Kasumi-1 (cell line): ENCODE data around the gene MAJIN.

Source experiments
- DNase-seq, 2 experiments: peaks; one replicate each; lab custom pipeline; 2025; lab: John Stamatoyannopoulos, UW

Gene MAJIN

GRCh38 chr11:64911689-64912088, 60.2 kb downstream of the MAJIN start:
- no peak for DNase-seq

DNA sequence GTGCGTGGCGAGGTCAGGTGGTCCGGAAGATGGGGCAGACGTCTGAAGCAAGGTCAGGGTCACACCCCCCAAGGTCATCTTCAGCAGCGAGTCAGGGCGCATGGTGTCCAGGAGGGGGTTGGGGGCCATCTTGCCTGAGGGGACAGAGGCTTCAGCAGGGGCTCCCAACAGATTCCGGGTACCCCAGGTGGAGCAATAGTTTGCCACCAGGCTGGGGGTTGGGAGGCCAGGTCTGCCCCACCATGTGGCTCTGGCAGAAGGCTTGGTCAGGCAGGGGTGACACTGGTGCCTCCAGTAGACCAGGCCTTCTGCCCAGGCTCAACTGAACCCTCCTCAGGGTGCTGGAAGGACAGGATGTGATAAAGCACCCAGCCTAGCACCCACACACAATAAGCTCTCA, 60.8 kb downstream of the MAJIN start:
- no peak for DNase-seq

DNA sequence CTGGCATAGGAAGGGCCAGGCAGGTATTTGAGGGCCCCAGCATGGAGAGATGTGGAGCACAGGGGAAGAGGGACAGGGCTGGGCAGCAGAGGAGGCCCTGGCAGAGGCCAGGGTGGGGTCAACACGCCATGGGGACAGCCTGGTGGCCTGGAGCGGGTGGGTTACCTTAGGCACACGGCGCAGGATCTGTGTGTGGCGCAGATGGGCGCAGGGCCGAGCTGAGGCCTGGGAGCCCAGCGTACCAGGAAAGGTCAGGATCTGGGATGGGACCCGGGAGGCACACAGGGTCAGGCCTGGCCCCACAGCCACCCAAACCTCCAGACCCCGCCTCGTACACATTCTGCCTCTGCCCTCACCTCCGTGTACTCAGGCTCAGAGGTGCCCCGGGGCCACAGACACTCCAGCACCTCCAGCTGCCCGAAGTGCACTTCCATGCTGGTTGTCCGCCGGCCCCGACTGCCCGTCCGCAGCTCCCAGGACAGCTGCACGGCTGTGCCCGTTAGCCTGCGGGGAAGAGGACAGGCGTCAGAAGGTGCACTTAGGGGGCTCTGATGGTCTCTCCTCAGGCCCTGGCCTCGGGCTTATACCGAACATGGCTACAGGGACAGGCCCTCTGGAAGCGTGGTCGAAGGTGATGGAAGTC, 61.3 kb downstream of the MAJIN start:
- no peak for DNase-seq

GRCh38 chr11:64909653-64910343, 62.1 kb downstream of the MAJIN start:
- DNase-seq: no peak

GRCh38 chr11:64908766-64909165, 63.1 kb downstream of the MAJIN start:
- DNase-seq: no peak

GRCh38 chr11:64906314-64906635, 65.6 kb downstream of the MAJIN start:
- DNase-seq: no peak

DNA sequence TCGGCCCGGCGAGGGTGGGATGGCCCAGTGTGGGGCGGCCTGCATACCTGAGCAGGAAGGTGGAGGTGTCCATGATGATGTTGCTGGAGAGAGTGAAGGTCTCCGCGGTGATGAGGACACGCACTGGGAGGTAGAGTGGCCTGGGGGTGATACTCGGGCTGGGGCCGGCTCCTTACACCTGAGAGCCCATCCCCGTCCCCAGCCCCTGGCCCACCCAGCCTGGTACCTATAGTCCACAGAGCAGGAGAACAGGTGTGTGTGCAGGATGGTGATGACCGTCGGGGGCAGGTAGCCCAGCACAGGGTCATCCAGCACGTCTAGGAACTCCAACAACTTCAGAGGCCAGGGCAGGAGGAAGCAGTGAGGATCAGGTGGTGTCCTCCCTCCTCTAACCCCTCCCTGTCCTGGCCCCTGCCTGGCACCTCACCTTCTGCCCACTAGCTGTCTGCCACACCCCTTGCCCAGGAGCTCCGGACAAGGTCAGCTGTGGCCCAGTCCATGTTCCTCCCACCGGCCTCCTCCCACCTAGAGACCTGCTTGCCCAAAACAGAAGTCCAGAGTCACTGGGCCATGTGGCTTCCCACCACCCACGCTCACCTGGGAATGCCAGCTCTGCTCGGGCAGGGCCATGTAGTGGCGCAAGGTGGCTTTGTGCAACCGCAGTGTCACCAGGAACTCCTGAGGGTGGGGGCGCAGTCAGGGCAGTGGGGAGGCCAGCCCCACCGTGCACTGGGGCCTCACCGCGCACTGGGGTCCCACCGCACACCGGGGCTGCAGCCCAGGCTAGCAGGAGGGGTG, 66.2 kb downstream of the MAJIN start:
- no peak for DNase-seq

GRCh38 chr11:64903291-64903833, 68.5 kb downstream of the MAJIN start:
- no peak for DNase-seq

DNA sequence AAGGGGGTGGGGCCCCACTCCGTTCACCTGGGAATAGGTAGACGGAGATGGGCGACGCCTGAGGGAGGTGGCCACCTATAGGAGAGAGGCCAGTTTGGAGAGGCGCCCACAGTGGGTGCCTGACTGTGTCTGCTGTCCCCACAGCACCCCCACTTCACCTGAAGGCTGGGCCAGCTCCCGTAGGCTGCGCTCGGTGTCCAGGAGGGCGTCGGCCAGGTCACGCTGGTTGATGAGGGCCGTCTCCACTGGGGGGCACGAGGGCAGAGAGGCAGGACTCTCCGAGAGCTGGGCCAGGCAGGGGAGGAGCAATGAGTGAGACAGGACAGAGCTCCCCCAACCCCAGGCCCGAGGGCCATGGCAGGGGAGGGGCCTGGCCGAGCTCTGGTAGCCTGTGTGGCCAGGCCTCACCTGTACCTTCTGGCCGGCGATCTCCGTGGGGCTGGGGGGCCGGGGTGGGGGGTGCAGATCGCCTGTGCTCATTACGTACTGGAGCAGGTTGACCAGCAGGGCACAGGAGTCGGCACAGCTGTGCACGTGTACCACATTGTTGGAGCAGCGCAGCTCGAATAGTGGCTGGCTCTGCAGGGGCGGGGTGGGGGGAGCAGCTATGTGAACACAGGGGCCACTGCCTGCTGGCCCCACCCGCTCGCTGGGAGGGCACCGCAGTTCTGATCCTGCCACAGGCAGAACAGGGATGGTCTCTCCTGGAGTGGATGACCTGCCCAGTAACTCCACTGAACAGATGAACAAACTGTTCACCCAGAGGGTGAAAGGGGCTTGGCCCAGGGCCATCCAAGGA, 69.6 kb downstream of the MAJIN start:
- no peak for DNase-seq

DNA sequence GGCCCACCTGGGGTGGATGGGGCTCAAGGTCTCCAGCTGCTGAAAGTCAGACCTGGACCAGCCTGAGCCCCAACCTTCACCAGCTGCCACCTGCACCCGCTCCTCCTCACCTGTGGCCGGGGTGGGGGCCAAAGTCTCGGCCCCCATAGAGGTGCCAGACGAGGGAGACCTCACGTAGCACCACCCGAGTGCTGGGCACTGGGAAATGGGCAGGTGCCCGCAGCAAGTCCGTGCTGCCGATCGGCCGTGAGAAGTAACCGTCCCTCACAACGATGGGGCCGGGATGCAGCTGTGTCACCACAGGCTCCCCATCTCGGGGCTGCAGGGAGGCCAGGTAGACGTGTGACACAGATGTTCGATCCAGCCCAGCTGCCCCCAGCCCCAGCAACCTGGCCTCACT, 71.1 kb downstream of the MAJIN start:
- DNase-seq: no peak

GRCh38 chr11:64900263-64900678, 71.6 kb downstream of the MAJIN start:
- no peak for DNase-seq

- no peak for DNase-seq
These were observed 73.4 kb downstream of the MAJIN start for GRCh38 chr11:64898541-64898940.

- DNase-seq: no peak
These were observed 73.8 kb downstream of the MAJIN start for GRCh38 chr11:64898076-64898445.

DNA sequence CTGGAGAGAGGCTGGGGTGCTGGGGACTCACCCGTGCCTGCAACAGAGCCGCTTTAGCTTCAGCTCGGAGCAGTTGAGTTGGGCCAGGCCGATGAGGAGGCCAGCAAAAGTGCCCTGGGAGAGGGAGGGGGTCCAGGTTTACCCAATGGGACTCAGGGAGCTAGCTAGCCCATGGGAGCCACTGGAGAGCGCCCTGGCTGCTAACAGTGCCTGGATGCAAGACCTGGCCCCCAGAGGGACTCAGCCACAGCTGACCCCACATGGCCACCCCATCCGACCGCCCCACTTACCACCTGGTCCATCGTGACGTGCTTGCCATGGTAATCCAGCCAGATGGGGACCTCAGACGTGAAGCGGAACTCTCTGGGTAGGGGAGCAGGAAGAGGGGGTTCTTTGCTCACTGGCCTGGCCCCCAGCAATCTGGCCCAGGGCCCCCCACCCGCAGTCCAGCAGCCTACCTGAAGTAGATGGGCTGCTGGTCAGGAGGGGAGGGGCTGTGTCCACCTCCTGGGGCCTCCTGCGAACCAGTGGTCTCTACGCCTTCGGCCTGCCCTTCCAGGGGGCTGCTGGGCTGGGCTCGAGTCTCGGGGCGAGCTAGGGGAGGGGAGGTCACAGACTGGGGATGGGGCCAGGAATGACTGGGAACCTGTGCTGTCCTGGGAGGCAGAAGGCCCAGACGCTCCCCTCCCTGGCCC, 74.4 kb downstream of the MAJIN start:
- no peak for DNase-seq

DNA sequence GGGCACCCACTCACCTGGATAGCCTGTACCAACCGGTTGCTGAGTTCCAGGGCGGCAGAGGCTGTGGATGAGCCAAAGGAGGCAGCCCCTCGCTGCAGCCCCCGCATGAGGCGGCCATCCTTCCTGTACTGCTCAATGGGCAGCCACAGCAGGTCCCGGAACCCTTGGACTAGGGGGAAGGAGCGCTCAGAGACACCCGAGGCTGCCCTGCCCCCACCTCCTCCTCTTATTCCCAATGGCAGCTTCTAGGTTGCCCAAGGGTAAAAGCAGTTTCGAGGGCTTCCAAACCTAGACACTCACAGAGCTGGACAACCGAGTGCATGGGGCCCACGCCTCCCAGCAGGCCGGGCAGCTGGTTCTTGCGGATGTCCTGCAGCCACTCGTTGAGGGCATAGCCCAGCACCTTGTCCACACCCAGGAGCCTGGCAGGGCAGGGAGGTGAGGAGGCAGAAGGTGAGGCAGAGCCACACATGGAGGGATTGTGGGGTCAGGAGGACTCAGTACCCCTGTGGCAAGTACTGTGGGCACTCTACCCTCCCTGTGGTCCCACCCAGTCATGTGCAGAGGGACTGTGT, 75.4 kb downstream of the MAJIN start:
- DNase-seq: no peak

GRCh38 chr11:64894812-64895452, 77.0 kb downstream of the MAJIN start:
- DNase-seq: no peak

DNA sequence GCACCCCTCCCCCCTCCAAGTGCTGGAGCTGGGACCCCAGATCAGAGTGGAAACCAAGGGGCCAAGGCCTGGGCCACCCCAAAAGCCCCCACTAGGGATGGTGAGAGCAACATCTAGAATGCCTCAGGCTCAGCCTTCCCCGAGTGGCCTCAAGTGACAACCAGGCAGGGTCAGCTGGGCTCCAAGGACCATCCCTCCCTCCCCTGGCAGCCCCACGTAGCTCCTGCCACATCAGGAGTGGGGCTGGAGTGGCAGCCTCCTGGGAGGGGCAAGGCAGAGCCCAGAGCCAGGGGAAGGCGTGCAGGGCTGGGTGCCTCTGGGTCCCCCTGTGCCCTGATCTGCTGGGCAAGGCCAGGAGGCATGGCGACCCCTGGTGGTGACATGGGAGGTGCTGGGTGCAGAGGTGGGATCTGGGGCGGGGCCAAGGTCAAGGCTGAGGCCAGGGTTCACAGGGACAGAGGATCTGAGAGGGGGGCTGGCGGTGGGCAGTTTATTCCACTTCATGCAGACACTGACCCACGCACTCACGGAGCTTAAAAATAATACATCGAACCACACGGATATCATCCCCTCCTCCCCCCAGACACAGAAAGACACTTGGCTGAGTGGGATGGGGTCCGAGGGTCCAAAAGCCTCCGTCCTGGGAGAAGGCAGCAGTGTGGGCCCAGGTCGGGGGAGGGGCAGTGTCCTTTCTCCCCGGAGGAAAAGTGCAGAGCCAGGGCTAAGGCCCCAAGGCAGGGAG, 77.7 kb downstream of the MAJIN start:
- peak; percentile 60 to 66 for DNase-seq

DNA sequence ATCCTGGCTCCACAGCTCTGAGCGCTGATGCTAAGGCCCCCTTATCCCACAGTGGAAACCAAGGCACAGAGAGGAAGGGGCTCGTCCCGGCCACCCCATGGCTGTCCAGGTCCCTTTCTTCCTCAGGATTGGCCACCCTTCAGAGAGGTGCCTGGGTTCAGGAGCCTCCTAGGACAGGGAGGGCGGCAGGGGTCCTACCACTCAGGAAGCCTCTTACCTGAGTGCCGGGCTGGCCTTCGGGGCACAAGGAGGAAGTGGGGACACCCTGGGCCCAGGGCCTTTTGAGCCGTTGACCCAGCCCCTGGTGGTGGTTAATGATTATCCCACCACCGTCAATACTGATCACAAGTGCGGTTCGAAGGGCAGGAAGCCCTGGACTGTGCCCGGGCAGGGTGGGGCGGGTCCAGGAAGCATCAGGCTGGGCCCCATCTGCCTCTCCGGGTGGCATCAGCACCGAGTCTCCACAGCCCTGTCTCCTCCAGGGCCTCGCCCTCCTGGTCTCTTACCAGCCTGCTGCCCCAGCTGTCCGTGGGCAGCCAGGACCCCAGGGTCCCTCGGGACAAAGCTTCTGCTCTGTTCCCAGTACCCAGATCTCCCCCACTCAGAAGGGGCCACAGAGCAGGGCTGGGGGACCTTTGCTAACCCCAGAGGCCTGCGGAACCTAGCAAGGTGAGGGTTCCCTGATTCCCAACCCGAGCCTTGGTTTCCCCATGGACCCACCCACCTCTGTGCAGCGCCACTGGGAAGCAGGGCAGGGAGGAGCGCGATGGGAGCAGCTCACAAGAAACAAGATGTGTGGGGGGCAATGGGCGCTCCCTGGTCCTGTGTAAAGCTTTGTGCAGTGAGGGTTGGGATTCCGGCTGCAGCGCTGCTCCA, 78.5 kb downstream of the MAJIN start:
- no peak for DNase-seq

DNA sequence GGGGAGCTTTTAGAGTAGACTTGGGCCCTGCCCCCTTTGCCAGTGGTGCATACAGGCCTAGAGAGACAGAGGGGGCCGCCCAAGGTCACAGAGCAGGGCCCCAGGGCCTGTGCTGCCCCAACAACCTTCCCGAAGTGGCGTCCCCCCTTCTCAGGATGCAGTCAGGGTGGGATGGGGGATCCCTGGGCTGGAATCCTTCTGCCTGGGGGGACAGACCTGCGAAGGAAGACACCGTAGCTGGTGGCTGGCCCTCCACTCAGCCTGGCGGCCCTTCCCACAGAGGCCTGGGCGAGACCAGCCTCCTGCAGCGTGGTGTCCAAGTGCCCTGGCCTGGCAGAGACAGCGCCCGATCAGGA, 79.1 kb downstream of the MAJIN start:
- DNase-seq: no peak
